RPMI8226 (cell line): ENCODE measurements around the gene MON1A.

Experiments used
- DNase-seq: peaks from one replicate; pipeline ENCODE4 v3.0.0-alpha.2; 2015

Gene MON1A

DNA sequence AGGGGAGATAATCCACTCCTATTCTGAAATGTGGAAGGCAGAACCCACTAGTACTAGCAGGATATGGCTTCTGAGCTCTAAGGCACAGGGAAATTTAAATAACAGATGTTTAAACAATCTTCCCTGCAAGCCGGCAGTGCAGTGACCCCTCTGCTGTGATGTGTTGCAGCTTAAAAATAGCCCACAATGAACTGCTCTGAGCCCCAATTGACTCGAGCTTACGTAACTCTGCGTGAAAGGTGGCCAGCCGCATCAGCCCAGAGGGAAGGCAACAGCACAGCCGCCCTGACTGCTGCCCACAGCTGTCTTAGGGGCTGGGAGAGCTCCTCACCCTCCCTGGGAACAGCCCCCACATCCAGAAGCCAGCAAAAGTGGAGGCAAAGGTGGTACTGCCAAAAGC, 47.4 kb downstream of the MON1A start:
- DNase-seq = no peak

DNA sequence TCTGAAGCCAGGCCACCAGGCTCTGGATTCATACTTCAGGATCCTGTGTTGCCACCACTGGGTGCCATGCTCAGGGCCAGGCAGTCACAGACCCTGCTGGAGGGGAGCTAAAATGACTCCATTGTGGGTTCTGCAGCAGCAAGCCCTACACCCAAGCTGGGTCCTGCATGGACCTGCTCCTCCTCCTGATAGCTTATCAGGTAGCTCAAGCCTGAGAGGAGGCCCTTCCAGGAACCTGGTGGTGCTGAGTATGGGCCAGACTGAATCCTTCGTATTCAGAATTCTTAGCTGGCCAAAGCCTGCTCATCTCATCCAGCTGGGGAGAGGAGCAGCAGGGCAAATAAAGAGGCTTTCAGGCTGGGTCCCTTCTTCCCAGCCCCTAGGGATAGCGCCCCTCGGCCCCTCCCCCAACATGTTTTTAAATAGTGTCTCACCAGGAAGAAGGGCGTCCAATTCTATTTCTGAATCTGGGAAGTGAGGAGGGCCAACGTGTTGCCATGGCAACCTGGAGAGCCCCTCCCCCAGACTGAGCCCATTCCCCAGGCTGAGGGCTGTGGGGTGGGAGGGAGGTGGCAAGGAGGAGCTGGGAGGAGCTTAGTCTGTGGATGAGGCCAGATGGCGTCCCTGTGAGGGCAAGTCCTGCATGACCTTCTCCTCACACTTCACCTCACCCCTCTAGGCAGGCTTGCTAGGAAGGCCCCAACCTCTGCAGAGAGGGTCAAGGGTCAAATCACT, 48.9 kb downstream of the MON1A start:
- DNase-seq = peak; percentile 47

GRCh38 chr3:49879721-49880120, 49.9 kb downstream of the MON1A start:
- DNase-seq = no peak

DNA sequence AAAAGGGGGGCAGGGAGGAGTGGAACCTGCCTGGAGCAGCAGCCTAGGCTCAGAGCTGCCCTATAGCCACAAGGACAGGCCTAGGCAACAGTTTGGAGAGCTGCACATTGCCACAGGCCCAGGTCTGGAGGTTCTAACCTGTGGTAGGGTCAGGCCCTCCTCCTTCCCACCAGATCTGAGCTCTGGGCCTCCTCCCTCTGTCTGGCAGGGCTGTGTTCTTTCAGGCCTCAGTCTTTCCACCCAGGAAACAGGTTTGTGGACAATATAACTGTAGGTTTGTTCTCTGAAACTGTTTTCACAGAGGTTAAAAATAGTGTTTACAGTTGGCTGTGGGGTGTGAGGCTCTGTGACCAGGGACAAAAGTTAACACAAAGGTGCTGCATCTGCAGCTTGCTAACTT, 50.9 kb downstream of the MON1A start:
- DNase-seq = peak; percentile 34

DNA sequence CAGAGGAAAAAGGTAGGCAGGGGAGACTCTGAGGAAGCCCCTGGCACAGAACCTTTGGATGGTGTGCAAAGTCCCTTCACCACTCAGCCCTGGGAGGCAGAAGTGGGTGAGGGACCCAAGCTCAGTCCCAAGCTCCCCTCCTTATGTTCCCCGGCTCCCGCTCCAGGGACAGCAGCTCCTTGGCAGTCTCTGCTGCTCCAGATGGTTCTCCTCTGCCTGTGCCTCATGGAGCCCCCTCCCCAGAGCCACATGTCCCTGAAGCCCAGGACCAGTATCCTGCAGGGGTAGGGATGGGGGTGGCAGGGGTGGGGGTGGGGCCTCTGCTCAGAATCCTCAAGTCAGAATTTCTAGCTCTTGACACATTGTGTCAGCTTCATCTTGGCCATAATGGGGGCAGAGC, 51.9 kb downstream of the MON1A start:
- no peak for DNase-seq

- DNase-seq = no peak
These were observed 53.0 kb downstream of the MON1A start for GRCh38 chr3:49876567-49876966.

- no peak for DNase-seq
These were observed 56.0 kb downstream of the MON1A start for GRCh38 chr3:49873623-49874022.

DNA sequence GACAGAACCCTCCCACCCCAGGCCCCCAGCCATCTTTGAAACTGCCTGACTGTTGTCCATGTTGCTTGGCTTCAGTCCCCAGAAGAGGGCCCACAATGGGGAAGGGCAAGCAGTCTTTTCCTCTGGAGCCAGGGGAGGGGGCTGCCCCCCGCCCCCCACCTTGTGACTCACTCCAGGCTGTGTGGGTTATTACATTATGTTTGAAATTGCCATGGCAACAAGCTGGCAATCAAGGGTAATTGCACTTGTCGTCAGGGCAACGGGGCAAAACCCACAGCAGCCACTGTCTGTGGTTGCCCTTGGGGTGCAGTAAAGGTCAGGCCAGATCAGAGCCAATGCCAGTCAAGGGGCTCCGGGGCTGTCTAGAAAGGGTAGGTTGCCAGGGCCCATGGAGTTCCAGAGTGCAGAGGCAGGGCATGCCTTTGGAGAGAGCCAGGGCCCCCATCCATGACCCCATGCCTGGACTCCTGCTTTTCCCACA, 56.8 kb downstream of the MON1A start:
- DNase-seq = peak; percentile 56

GRCh38 chr3:49871531-49872153, 58.0 kb downstream of the MON1A start:
- no peak for DNase-seq

DNA sequence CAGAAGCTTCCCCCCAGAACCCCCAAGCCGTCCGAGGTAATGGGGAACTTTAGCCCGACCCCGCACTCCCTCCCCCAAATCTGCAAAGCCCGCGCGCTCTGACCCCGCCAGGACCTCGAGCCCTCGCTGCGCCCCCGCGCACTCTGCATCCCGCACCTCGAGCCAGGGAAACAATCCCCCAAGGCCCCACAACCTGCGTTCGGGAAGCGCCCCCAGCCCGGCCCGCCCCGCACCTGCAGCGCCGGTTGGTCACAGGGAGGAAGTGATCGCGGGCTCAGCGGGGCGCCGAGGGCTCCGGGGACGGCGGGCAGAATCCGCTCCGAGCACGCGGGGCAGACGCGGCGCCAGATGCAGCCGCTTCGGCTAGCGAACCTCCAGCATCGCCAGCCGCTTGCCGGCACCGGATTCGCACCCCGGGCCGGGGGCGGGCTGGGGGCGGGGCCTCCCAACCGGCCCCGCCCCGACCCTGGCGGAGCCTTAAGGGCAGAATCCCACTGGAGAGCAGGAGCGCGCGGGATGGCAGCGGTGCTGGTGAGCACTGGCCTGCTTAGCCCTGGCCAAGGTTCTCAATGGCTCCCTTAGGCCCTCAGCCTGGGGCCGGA, 60.0 kb downstream of the MON1A start, which contains the start of gene CAMKV:
Gene CAMKV, minus strand, starts transcription at position 382 of the 602 bp plus-strand sequence. CDS start 7,518 bp downstream, outside the sequence.
- peak; percentile 51 for DNase-seq

- no peak for DNase-seq
These were observed 60.6 kb downstream of the MON1A start for GRCh38 chr3:49868862-49869466.

- peak; percentile 49 for DNase-seq
These were observed 61.7 kb downstream of the MON1A start for GRCh38 chr3:49867871-49868321.

DNA sequence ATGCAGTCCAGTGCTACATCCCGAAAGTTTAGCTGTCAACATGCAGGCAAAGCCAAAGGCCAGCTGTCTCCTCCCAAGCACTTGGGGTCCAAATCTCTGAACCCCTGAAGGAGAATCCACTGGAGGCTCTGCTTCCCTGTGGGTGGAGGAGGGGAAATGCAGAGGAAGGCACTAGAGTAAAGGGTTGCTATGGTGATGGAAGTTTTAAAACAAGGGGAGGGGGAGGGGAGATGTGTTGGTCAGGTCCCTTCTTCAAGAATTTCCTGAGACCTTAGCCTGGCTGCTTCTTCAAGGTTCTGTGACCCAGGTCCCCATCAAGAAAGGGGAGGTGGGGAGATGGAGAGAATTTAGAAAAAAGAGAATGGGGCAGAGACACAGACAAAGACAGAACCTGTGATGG, 62.2 kb downstream of the MON1A start:
- no peak for DNase-seq

DNA sequence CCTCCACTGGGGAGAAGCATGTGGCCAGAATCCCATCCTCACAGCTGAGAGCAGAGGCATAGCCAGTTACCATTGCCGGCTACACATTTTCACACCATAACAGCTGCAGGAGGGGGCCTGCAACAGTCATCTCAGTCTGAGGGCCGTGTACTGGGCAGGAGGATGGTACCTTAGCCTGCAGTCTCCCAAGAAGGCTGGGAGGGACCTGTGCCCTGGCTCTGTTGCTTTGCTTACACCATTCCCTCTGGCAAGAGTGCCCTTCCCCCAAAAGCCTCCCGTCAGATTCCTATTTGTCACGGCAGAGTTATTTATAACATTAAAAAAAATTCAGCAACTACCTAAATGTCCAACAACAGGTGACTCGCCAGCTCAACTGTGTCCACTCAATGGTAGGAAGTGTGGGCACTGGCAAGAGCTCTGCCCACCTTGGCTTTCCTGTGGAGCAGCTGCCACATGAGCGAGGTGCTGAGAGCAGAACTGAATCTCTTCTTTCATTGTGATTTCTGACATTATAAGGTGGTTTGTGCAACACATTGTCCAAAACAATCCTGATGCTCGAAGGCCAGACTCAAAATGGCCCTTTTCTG, 64.3 kb downstream of the MON1A start:
- DNase-seq = no peak

- DNase-seq = no peak
These were observed 65.1 kb downstream of the MON1A start for GRCh38 chr3:49864505-49864904.

GRCh38 chr3:49859576-49860305, 69.9 kb downstream of the MON1A start:
- DNase-seq = no peak
